B cell (primary cell): ENCODE data around the gene TTC27. TPM values are rescaled to one million over a fixed set of nuclear protein-coding genes. Genes with fewer than 3 reads are reported as not detected.

Source experiments
- ATAC-seq: fragments of 200-7000 bp; cut with Tn5 transposase; one replicate; pipeline ENCODE4 v1.10.0; 2021; ENCODE audit warnings: low read depth, mild to moderate bottlenecking, moderate number of reproducible peaks, moderate library complexity
- CTCF ChIA-PET: fragments of 350-600 bp; sonication (Branson Sonifier 250); formaldehyde crosslinking; loops from one replicate; lab custom pipeline; 2021; ENCODE audit warnings: antibody characterized with exemption, inconsistent platforms; lab: Charles Lee
- POLR2A ChIA-PET: fragments of 350-600 bp; sonication (Branson Sonifier 250); formaldehyde crosslinking; loops from one replicate; lab custom pipeline; 2021; ENCODE audit warnings: antibody characterized with exemption; lab: Charles Lee
- DNase-seq: peaks from one replicate; pipeline ENCODE4 v3.0.0; 2013
- H2AFZ ChIP-seq: 2 replicates; pipeline ENCODE4 v1.6.1; 2012; ENCODE audit warnings: mild to moderate bottlenecking, low read depth, low read length; ENCODE audit not compliant: insufficient read depth, poor library complexity, severe bottlenecking
- H3K27ac ChIP-seq, 2 donors: 1 replicate in 1 of 2; 2 replicates in 1 of 2; pipeline ENCODE4 v1.5.1; 2012 to 2013; ENCODE audit warnings: low read length in 2 of 2, mild to moderate bottlenecking in 2 of 2, moderate library complexity in 1 of 2
- H3K27me3 ChIP-seq, 4 experiments: fragments of 200-600 bp in 1 of 4; sonication (generic) in 1 of 4; replicated peaks in 1 of 4; 1 replicate in 2 of 4; 2 replicates in 2 of 4; pipeline versions ENCODE4 v1.6.1 to v1.7.0; 2013 to 2016; ENCODE audit warnings: low read length in 3 of 4, mild to moderate bottlenecking in 2 of 4, mixed read lengths in 1 of 4, moderate library complexity in 1 of 4; ENCODE audit not compliant: insufficient read depth in 4 of 4, control insufficient read depth in 3 of 4; ENCODE audit errors: control extremely low read depth in 1 of 4
- H3K36me3 ChIP-seq, 2 experiments: replicated peaks in 1 of 2; 1 replicate in 1 of 2; 2 replicates in 1 of 2; pipeline versions ENCODE4 v1.6.1 to v1.7.1; 2013; ENCODE audit warnings: low read length in 1 of 2; ENCODE audit not compliant: insufficient read depth in 2 of 2, control insufficient read depth in 1 of 2; ENCODE audit errors: control extremely low read depth in 1 of 2, extremely low read depth in 1 of 2
- H3K4me1 ChIP-seq, 2 donors: fragments of 200-600 bp in 1 of 2; sonication (generic) in 1 of 2; 1 replicate in 1 of 2; 2 replicates in 1 of 2; pipeline versions ENCODE4 v1.5.1 to v1.6.1; 2013 to 2017; ENCODE audit warnings: low read length in 2 of 2; ENCODE audit not compliant: control insufficient read depth in 2 of 2, insufficient read depth in 2 of 2
- H3K4me2 ChIP-seq: replicated peaks from 2 replicates; pipeline ENCODE3; 2012; ENCODE audit warnings: mild to moderate bottlenecking, low read depth, low read length; ENCODE audit not compliant: poor library complexity, severe bottlenecking
- H3K4me3 ChIP-seq, 5 experiments: fragments of 200-600 bp in 1 of 5; sonication (generic) in 1 of 5; 1 replicate in 3 of 5; 2 replicates in 2 of 5; pipeline versions ENCODE4 v1.5.1 to v1.7.0; 2011 to 2016; ENCODE audit warnings: low read length in 4 of 5, mild to moderate bottlenecking in 4 of 5, low read depth in 2 of 5, control low read depth in 1 of 5, moderate library complexity in 1 of 5; ENCODE audit not compliant: insufficient read depth in 1 of 5; ENCODE audit errors: control extremely low read depth in 1 of 5, extremely low read depth in 1 of 5
- H3K79me2 ChIP-seq: fragments of 200-600 bp; sonication (generic); one replicate; pipeline ENCODE4 v1.6.0; 2016; ENCODE audit warnings: low read length; ENCODE audit not compliant: control insufficient read depth, insufficient read depth
- H3K9ac ChIP-seq: fragments of 200-600 bp; sonication (generic); 2 replicates; pipeline ENCODE4 v1.6.1; 2017; ENCODE audit warnings: mild to moderate bottlenecking, low read length, moderate library complexity
- H3K9me3 ChIP-seq, 3 donors: one replicate each; pipeline versions ENCODE4 v1.6.1 to v1.7.1; 2013; ENCODE audit warnings: low read length in 2 of 3; ENCODE audit not compliant: control insufficient read depth in 2 of 3, insufficient read depth in 1 of 3; ENCODE audit errors: control extremely low read depth in 1 of 3
- H4K20me1 ChIP-seq: 2 replicates; pipeline ENCODE4 v1.6.0; 2012; ENCODE audit warnings: mild to moderate bottlenecking, low read length; ENCODE audit not compliant: insufficient read depth, control insufficient read depth, poor library complexity, severe bottlenecking
- H3K27ac Mint-ChIP-seq: one replicate; pipeline ENCODE4 v1.8.0; 2021; ENCODE audit warnings: mixed read lengths
- H3K27me3 Mint-ChIP-seq: one replicate; pipeline ENCODE4 v1.8.0; 2021; ENCODE audit warnings: mixed read lengths
- H3K4me1 Mint-ChIP-seq: one replicate; pipeline ENCODE4 v1.8.0; 2021; ENCODE audit warnings: mixed read lengths
- H3K4me3 Mint-ChIP-seq: one replicate; pipeline ENCODE4 v1.8.0; 2021; ENCODE audit warnings: mixed read lengths
- H3K9me3 Mint-ChIP-seq: one replicate; pipeline ENCODE4 v1.8.0; 2022; ENCODE audit warnings: mixed read lengths; ENCODE audit not compliant: insufficient read depth
- EZH2 ChIP-seq: IDR thresholded peaks from 2 replicates; pipeline ENCODE4 v1.6.1; 2012; ENCODE audit warnings: borderline replicate concordance, low read depth, mild to moderate bottlenecking, moderate library complexity, low read length; ENCODE audit not compliant: insufficient read depth, poor library complexity, severe bottlenecking
- WGBS: methylation state at CpG from one replicate; pipeline ENCODE4 v1.1.5; 2013; ENCODE audit warnings: missing lambda C conversion rate; ENCODE audit not compliant: insufficient coverage; 5-methylcytosine and 5-hydroxymethylcytosine counted together
- intact Hi-C: fragments of 100-400 bp; cut with micrococcal nuclease; formaldehyde crosslinking; loops from one replicate; pipeline ENCODE4 v1.10.0; 2022
- polyA plus RNA-seq: library from polyadenylated mRNA; depleted of rRNA; stranded (reverse); fragments of >200 nt; gene quantifications from 2 replicates; pipeline ENCODE4 v1.2.3, GENCODE V29; 2012
- total RNA-seq, 2 donors: library from RNA; stranded (reverse); fragments of 120-200 nt in 1 of 2; gene quantifications; 1 replicate in 1 of 2; 2 replicates in 1 of 2; pipeline versions ENCODE4 v1.2.3 to v1.2.4, GENCODE V29; 2013 to 2022
- TF ChIP-seq, protein P1 (sequence below): fragments of 200-600 bp; IDR thresholded peaks from one replicate; pipeline ENCODE4 v1.8.0; 2022; ENCODE audit warnings: antibody characterized with exemption, mild to moderate bottlenecking

TTC27 gene
- total and polyA plus RNA-seq, 2 donors (not counting 1 experiment from before 2014, with no cell fraction given), result 22.7 to 28.5 TPM

GRCh38 chr2:32838949-32839348, 211.1 kb downstream of the TTC27 start:
- H3K4me3 Mint-ChIP-seq, result no peak overlapping the region
- Histone ChIP-seq H2AFZ (no peak overlapping the region), H3K79me2 (no peaks in the 10 kb centered on the region), H3K36me3 (no peaks in the 10 kb centered on the region), H3K9me3 (no peaks in the 10 kb centered on the region), H3K4me2 (no peak overlapping the region), H3K4me1 (peaks cover 4 to 20% of the 10 kb centered on the region in 2 donors), H3K4me3 (no peak overlapping the region), H3K9ac (no peak overlapping the region), H3K27ac (no peak overlapping the region), H4K20me1 (no peaks in the 10 kb centered on the region), H3K27me3 (no peaks in the 10 kb centered on the region)
- ChIA-PET CTCF (no interaction called here), POLR2A (no interaction called here)
- H3K27me3 Mint-ChIP-seq, result no peaks in the 10 kb centered on the region
- intact Hi-C loops, result no loop called here
- no peak overlapping the region for H3K27ac Mint-ChIP-seq
- H3K4me1 Mint-ChIP-seq, result peaks cover 28% of the 10 kb centered on the region
- no peaks in the 10 kb centered on the region for H3K9me3 Mint-ChIP-seq
- WGBS, result 69% methylated on average over 4 of the region's 4 CpGs
- no peak for TF ChIP-seq EZH2
- TF ChIP-seq, protein P1, sequence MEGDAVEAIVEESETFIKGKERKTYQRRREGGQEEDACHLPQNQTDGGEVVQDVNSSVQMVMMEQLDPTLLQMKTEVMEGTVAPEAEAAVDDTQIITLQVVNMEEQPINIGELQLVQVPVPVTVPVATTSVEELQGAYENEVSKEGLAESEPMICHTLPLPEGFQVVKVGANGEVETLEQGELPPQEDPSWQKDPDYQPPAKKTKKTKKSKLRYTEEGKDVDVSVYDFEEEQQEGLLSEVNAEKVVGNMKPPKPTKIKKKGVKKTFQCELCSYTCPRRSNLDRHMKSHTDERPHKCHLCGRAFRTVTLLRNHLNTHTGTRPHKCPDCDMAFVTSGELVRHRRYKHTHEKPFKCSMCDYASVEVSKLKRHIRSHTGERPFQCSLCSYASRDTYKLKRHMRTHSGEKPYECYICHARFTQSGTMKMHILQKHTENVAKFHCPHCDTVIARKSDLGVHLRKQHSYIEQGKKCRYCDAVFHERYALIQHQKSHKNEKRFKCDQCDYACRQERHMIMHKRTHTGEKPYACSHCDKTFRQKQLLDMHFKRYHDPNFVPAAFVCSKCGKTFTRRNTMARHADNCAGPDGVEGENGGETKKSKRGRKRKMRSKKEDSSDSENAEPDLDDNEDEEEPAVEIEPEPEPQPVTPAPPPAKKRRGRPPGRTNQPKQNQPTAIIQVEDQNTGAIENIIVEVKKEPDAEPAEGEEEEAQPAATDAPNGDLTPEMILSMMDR, result no peak
- DNase-seq (no peak), ATAC-seq (no peak)

GRCh38 chr2:32841931-32842898, 214.4 kb downstream of the TTC27 start:
- no peaks in the 10 kb centered on the region for H3K27me3 ChIP-seq
- no peak for ATAC-seq
- Mint-ChIP-seq H3K4me3 (no peak overlapping the region), H3K27ac (no peak overlapping the region), H3K4me1 (peaks cover 11% of the 10 kb centered on the region), H3K27me3 (no peaks in the 10 kb centered on the region), H3K9me3 (no peaks in the 10 kb centered on the region)
- no peak overlapping the region for H3K27ac ChIP-seq
- H3K4me3 ChIP-seq, result no peak overlapping the region
- no peaks in the 10 kb centered on the region for H3K36me3 ChIP-seq
- H2AFZ ChIP-seq, result no peak overlapping the region
- intact Hi-C loops, result no loop called here
- no peak overlapping the region for H3K9ac ChIP-seq
- no peak overlapping the region for H3K4me2 ChIP-seq
- ChIA-PET CTCF (interaction anchor here (0.5 kb wide), 1 partner anchor 175 kb away, joined by 3 read pairs; no protein-coding TSS in a partner anchor), POLR2A (no interaction called here)
- TF ChIP-seq EZH2, result no peak
- TF ChIP-seq, protein P1, result no peak
- peaks cover 0 to 7% (median 0%) of the 10 kb centered on the region in 3 donors for H3K9me3 ChIP-seq
- no peaks in the 10 kb centered on the region for H4K20me1 ChIP-seq
- peaks cover 0 to 14% of the 10 kb centered on the region in 2 donors for H3K4me1 ChIP-seq
- DNase-seq, result no peak
- WGBS, result 100% methylated on average over 1 of the region's 11 CpGs
- no peaks in the 10 kb centered on the region for H3K79me2 ChIP-seq
